OCI-LY1 (cell line): Measurements from ENCODE around the gene ARHGAP24.

Source experiments
- H2AFZ ChIP-seq: fragments of 200-600 bp; sonication (generic), shearing (Covaris generic); 2 replicates; pipeline ENCODE4 v1.6.0; 2014; ENCODE audit warnings: antibody characterized with exemption, mild to moderate bottlenecking, low read length
- H3F3A ChIP-seq: fragments of 200-600 bp; sonication (generic), shearing (Covaris generic); 2 replicates; pipeline ENCODE4 v1.6.0; 2014; ENCODE audit warnings: mild to moderate bottlenecking, antibody characterized with exemption, low read length, moderate library complexity; ENCODE audit not compliant: insufficient read depth
- H3K27ac ChIP-seq: fragments of 200-600 bp; sonication (generic); 2 replicates; pipeline ENCODE4 v1.5.1; 2014; ENCODE audit warnings: low read length, mixed run types, mild to moderate bottlenecking, low read depth; ENCODE audit not compliant: poor library complexity, severe bottlenecking
- H3K27me3 ChIP-seq: fragments of 200-600 bp; sonication (generic); 2 replicates; pipeline ENCODE4 v1.6.0; 2014; ENCODE audit warnings: antibody characterized with exemption, mild to moderate bottlenecking, low read length, moderate library complexity; ENCODE audit not compliant: insufficient read depth
- H3K36me3 ChIP-seq: fragments of 200-600 bp; sonication (generic); 2 replicates; pipeline ENCODE4 v1.6.1; 2014; ENCODE audit warnings: mild to moderate bottlenecking, antibody characterized with exemption, low read length, moderate library complexity, mixed read lengths; ENCODE audit not compliant: insufficient read depth
- H3K4me1 ChIP-seq: fragments of 200-600 bp; sonication (generic); 2 replicates; pipeline ENCODE4 v1.5.1; 2014; ENCODE audit warnings: mild to moderate bottlenecking, low read length, moderate library complexity; ENCODE audit not compliant: insufficient read depth, severe bottlenecking
- H3K4me2 ChIP-seq: fragments of 200-600 bp; sonication (generic), shearing (Covaris generic); 2 replicates; pipeline ENCODE4 v1.6.1; 2014; ENCODE audit warnings: low read length
- H3K4me3 ChIP-seq: fragments of 200-600 bp; sonication (generic); 2 replicates; pipeline ENCODE4 v1.5.1; 2014; ENCODE audit warnings: low read length, low read depth, mild to moderate bottlenecking, mixed read lengths; ENCODE audit not compliant: poor library complexity, severe bottlenecking
- H3K79me2 ChIP-seq: fragments of 200-600 bp; shearing (Covaris generic); 2 replicates; pipeline ENCODE4 v1.6.1; 2016; ENCODE audit warnings: mixed run types, low read length, mixed read lengths; ENCODE audit not compliant: insufficient read depth
- H3K9ac ChIP-seq: fragments of 200-600 bp; sonication (generic), shearing (Covaris generic); 2 replicates; pipeline ENCODE4 v1.6.1; 2014; ENCODE audit warnings: mild to moderate bottlenecking, low read length, mixed read lengths
- H3K9me2 ChIP-seq: fragments of 200-600 bp; sonication (generic), shearing (Covaris generic); 2 replicates; pipeline ENCODE4 v1.6.1; 2014; ENCODE audit warnings: low read depth, mild to moderate bottlenecking, low read length, mixed read lengths
- H3K9me3 ChIP-seq: fragments of 200-600 bp; shearing (Covaris generic); 2 replicates; pipeline ENCODE4 v1.6.1; 2014; ENCODE audit warnings: low read length, mixed read lengths
- H4K20me1 ChIP-seq: fragments of 200-600 bp; sonication (generic), shearing (Covaris generic); 2 replicates; pipeline ENCODE4 v1.6.0; 2016; ENCODE audit warnings: mild to moderate bottlenecking, low read length; ENCODE audit not compliant: insufficient read depth
- EZH2 ChIP-seq: fragments of 200-600 bp; sonication (generic), shearing (Covaris generic); IDR thresholded peaks from 2 replicates; pipeline ENCODE4 v1.8.0; 2017; ENCODE audit warnings: borderline replicate concordance, mixed run types, mild to moderate bottlenecking, antibody characterized with exemption, low read length, moderate library complexity, mixed read lengths
- TF ChIP-seq, protein P1 (sequence below): fragments of 200-600 bp; sonication (generic), shearing (Covaris generic); IDR thresholded peaks from 2 replicates; pipeline ENCODE4 v1.5.1; 2017; ENCODE audit warnings: mild to moderate bottlenecking, antibody characterized with exemption, low read length, moderate library complexity, mixed read lengths

Gene ARHGAP24

DNA sequence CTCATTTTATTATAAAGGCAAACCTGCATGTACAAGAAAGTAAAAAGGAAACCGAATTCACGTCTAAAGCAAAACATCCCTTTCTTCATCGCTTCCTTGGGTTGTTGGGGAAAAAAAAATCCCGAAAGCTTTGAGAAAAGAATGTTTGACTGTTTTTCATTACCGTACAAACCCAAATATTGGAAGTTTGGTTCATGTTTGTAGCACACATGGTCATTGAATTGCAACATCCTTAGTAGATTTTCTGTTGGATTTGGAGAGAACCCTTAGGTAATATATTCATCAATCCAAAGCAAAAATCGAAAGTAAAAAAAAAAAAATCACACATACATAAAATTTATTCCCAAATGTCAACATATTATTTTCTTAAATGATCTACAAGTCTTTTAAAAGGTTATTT, 464.6 kb downstream of the ARHGAP24 start:
- Histone ChIP-seq H3K36me3 (peaks cover 28% of the 10 kb centered on the region), H3K79me2 (no peaks in the 10 kb centered on the region; the same call in 1 of the 2 replicates), H3K9me3 (no peaks in the 10 kb centered on the region), H2AFZ (no peak overlapping the region), H3K27ac (no peak overlapping the region), H4K20me1 (no peaks in the 10 kb centered on the region), H3K4me2 (no peak overlapping the region), H3K4me1 (no peaks in the 10 kb centered on the region), H3K27me3 (no peaks in the 10 kb centered on the region), H3K9me2 (no peaks in the 10 kb centered on the region), H3K9ac (no peak overlapping the region), H3F3A (no peaks in the 10 kb centered on the region), H3K4me3 (no peak overlapping the region)
- TF ChIP-seq, protein P1, sequence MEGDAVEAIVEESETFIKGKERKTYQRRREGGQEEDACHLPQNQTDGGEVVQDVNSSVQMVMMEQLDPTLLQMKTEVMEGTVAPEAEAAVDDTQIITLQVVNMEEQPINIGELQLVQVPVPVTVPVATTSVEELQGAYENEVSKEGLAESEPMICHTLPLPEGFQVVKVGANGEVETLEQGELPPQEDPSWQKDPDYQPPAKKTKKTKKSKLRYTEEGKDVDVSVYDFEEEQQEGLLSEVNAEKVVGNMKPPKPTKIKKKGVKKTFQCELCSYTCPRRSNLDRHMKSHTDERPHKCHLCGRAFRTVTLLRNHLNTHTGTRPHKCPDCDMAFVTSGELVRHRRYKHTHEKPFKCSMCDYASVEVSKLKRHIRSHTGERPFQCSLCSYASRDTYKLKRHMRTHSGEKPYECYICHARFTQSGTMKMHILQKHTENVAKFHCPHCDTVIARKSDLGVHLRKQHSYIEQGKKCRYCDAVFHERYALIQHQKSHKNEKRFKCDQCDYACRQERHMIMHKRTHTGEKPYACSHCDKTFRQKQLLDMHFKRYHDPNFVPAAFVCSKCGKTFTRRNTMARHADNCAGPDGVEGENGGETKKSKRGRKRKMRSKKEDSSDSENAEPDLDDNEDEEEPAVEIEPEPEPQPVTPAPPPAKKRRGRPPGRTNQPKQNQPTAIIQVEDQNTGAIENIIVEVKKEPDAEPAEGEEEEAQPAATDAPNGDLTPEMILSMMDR, result no peak
- no peak for TF ChIP-seq EZH2

DNA sequence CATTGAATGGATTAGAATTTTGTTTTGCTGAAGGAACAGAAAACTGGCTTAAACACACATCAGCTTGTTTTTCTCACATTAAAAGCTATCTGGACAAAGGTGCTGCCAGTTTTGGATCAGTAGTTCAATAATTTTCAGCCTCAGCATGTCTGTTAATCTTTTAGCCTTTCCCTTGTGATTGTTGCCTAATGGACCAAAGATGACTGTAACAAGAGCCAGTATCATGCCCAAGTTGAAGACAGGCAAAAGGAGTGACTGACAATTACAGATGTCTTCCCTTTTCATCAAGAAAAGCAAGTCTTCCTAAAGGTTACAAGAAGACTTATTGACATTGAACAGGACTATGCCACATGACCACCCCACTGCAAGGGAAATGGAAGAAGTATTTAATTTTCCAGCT, 465.2 kb downstream of the ARHGAP24 start:
- Histone ChIP-seq H3K36me3 (peaks cover 34% of the 10 kb centered on the region), H3K4me3 (no peak overlapping the region), H4K20me1 (no peaks in the 10 kb centered on the region), H3K9me2 (no peaks in the 10 kb centered on the region), H3K9me3 (no peaks in the 10 kb centered on the region), H3K4me2 (no peak overlapping the region), H2AFZ (no peak overlapping the region), H3F3A (no peaks in the 10 kb centered on the region), H3K4me1 (no peaks in the 10 kb centered on the region), H3K79me2 (no peaks in the 10 kb centered on the region; the same call in 1 of the 2 replicates), H3K27ac (no peak overlapping the region), H3K9ac (no peak overlapping the region), H3K27me3 (no peaks in the 10 kb centered on the region)
- TF ChIP-seq, protein P1, result no peak
- no peak for TF ChIP-seq EZH2

DNA sequence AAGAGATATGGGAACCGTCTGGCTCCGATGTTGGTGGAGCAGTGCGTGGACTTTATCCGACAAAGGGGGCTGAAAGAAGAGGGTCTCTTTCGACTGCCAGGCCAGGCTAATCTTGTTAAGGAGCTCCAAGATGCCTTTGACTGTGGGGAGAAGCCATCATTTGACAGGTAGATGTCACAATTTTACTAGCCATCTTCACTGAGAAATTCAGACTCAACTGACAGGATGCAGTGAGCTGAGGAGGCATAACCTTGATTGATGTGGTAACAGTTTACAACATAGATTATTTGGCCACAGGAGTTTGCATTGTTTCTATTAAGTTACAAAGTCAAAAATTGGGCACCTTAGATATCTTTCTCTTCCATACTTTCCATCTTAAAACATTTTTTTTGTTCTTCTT, 467.2 kb downstream of the ARHGAP24 start:
- Histone ChIP-seq H3K36me3 (peaks cover 46% of the 10 kb centered on the region), H3K4me1 (no peaks in the 10 kb centered on the region), H3K9me2 (no peaks in the 10 kb centered on the region), H3K27me3 (no peaks in the 10 kb centered on the region), H2AFZ (no peak overlapping the region), H3K4me2 (no peak overlapping the region), H3K9ac (no peak overlapping the region), H3K27ac (no peak overlapping the region), H3K9me3 (no peaks in the 10 kb centered on the region), H4K20me1 (no peaks in the 10 kb centered on the region), H3K4me3 (no peak overlapping the region), H3F3A (no peaks in the 10 kb centered on the region), H3K79me2 (no peaks in the 10 kb centered on the region; the same call in 1 of the 2 replicates)
- TF ChIP-seq EZH2, result no peak
- TF ChIP-seq, protein P1, result no peak
